NOMO-1 treated with DMSO at 0.1 percent for 48 hours (cell line): ENCODE measurements around the gene GALNT17.
"Not testable (repeated sequence)": the region's sequence is repeated elsewhere in the genome, so short reads cannot be mapped to it uniquely, and the experiment has no call there.

ENCODE experiments used
- DNase-seq: peaks from one replicate; lab custom pipeline; 2025; ENCODE audit not compliant: unreplicated experiment; lab: John Stamatoyannopoulos, UW

The GALNT17 gene

DNA sequence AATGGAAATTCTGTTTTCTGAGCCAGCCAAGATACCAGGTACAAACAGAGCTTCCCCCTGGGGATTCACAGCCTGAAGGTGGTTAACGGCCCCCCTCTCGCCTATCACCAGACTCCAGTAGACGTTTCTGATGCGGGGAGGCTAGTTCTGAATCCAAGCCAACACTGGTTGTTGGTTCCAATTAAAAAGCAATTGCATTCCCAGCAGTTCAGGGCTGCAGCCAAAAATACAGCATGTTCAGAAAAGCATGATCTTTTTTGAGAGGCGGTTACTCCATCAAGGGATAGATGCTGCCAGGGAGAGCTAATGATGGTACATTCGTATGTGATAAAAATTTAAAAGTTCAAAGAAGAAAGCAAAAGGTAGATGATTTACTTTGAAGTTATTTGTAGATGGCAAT is 481.0 kb downstream of the GALNT17 start:
- DNase-seq, result no peak

DNA sequence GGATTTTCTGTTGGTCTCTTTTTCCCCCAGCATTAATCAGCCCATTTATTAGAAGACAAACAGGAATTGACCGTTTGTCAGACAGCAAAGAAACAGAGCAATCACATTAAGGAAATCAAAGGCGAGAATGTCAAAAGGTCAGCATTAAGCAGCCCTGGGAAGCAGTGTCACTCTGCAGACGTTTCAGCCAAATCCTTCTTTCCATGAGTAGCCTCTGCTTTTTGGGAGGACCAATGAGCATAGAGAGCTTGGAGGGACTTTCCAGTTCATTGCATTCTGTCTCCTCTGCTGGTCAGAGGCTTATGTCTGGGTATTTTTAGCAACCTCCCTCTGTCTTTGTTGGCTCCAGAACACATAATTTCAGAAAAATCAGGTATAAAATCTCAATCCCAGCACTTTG is 481.4 kb downstream of the GALNT17 start:
- DNase-seq, result no peak

DNA sequence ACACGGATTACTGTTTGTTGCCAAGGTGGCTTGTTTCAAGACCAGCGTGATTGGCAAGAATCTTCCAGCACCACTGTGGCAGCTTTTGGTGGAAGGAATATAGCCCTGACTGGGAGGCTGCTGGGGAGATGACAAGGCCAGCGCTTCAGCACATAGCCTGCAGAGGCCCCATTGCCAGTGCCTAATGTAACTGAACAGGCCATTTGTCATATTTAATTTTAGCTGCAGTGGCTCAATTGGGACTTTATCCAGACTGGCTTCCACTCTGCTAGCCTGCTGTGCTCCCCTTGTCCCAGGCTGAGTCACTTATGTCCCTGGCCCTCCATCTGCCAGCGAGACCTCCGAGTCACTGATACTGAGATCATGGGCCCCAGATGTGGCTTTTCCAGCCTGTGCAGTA is 483.1 kb downstream of the GALNT17 start:
- DNase-seq, result no peak

DNA sequence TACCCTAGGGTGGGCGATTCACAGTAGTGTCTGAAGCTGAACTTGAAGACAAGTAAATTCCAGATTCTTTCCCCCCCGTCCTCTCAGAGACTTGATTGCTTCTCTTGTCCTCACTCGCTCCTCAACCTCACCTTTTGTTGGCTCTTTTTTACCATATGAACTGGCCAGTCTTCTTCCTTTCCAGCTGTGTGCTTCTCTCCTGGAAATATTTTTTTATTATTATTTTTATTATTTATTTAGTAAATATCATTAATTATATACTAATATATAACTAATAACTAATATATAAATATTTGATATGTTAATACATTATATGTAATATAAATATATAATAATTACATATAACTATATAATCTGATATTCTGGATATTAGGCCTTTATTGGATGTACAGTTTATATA is 484.3 kb downstream of the GALNT17 start:
- no peak for DNase-seq

DNA sequence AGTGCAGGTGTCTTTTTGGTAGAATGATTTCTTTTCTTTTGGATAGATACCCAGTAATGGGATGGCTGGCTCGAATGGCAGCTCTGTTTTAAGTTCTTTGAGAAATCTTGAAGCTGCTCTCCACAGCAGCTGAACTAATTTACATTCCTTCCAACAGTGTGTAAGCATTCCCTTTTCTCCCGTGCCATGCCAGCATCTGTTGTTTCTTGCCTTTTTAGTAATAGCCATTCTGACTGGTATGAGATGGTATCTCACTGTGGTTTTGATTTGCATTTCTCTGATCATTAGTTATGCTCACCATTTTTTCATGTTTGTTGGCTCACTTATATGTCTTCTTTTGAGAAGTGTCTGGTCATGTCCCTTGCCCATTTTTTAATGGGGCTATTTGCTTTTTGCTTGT is 486.3 kb downstream of the GALNT17 start:
- DNase-seq, result no peak

DNA sequence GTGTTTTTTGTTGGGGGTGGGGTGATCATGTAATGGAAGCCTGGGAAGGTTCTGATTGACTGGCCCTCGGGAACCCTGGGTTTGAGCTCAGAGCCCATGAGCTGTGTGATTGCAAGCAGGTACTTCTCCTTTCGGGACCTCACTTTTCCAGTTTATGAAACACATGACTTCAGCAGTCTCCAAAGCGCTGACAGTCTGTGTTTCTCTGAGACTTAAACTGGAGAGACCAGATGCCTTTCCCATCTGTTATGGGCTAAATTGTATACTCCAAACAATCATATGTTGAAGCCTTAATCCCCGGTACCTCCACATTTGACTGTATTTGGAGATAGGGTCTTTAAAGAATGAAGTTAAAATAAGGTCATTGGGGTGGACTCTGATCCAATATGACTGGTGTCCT is 493.6 kb downstream of the GALNT17 start:
- DNase-seq, result no peak

DNA sequence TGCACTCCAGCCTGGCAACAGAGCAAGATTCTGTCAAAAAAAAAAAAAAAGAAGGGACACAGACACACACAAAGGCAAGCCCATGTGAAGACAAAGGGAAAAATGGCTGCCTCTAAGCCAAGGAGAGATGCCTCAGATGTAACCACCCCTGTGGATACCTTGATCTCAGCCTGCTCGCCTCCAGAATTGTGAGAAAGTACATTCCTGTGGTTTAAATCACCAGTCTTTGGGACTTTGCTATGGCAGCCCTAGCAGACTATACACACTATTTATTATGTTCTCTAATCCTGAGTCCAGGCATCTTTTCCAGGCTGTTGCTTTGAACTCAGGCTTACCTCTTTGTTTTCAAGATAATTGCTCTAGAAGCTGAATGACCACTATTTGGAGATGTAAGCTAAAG is 494.3 kb downstream of the GALNT17 start:
- no peak for DNase-seq

DNA sequence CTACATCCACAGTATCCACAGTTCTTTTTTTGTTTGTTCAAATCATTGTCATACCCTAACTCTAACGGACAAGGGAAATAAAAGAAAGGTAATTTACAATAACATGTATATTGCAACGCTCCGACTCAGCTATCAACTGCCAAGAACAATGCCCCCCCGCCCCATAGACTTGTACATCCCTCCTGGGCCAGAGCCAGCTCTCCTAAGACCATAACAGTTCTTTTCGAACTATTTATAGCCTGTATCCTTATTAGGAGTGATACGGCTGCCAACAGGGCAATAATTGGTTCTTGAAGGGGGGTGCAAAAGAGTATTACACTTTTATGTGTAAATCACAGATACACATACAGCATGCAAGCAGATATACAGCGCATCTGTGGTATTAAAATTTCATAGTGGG is 495.7 kb downstream of the GALNT17 start:
- DNase-seq, result no peak

DNA sequence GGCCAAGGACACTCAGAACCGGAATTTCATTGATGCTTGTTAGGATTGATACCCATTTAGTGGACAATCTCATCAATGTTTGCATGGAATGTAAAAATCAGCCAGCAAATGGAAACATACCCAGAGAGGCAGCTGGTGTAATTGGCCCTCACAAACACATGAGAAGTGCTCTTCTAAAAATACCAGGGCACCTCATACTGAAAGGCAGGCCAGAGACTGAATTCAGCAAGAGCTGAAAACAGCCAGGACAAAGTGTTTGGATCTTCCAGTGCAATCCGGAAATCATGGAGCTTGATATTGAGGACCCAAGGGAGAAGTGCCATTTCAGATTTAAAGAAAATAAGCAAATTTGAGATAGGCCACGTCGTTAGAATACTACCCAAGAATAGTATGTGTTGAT is 498.6 kb downstream of the GALNT17 start:
- DNase-seq, result no peak

DNA sequence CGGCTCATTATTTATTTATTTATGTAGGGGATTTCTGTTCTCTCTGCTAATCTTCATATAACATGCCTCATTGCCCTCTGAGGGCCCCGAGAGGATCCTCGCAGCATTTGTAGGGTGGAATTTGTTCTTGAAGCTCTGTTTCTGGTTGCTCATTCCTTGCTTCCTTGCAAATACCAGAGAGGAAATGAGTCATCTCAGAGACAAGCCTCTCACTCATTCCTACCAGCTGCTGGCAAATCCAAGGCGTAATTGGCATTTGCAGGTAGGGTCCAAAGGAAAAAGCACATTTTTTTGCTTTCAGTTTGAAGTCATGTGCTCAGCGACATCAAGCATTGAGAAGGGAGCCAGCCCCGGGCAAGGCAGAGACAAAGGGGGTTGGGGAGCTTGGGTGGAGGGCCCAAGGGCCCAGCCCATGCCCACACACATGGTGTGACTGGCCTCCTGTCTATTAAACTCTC is 501.6 kb downstream of the GALNT17 start:
- no peak for DNase-seq

DNA sequence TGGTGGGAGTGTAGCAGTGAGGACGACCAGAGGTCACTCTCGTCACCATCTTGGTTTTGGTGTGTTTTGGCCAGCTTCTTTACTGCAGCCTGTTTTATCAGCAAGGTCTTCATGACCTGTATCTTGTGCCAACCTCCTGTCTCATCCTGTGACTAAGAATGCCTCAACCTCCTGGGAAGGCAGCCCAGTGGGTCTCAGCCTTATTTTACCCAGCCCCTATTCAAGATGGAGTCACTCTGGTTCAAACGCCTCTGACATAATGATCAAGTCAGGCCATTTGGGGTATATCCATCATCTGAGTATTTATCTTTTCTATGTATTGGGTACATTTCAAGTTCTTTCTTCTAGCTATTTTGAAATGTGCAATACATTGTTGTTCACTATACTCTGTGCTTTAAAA is 503.9 kb downstream of the GALNT17 start:
- not testable (repeated sequence) for DNase-seq

DNA sequence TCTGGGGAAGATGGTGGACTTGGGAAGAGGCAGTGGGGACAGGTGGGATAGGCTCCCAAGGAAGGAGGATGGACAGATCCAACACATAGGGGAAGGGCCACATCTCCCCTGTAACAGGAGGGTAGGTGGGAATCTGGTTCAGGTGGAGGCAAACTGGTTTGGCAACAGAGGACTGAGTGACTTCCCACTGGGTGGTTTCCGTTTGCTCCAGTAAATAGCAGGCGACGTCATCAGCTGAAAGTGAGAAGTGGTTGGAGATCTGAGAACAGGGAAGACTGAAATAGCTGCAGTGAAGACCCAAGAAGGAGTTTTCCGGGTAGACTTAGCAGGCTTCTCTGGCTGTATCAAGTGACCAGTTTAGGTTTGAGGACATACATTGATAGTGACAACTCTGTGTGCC is 504.4 kb downstream of the GALNT17 start:
- DNase-seq, result no peak

DNA sequence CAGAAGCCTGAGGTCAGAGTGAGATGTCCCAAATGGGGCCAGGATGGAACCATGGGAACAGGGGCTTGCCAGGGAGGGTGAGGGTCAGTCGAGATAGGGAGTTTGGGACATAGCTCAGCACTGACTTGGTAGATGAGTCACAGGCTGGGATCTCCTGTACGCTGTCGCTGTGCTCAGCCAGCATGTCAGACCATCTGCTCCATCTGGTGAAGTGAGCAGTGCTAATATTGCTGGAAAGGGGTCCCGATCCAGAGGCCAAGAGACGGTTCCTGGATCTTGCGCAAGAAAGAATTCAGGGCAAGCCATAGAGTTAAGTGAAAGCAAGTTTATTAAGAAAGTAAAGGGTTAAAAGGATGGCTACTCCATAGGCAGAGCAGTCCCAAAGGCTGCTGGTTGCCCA is 505.6 kb downstream of the GALNT17 start:
- no peak for DNase-seq

DNA sequence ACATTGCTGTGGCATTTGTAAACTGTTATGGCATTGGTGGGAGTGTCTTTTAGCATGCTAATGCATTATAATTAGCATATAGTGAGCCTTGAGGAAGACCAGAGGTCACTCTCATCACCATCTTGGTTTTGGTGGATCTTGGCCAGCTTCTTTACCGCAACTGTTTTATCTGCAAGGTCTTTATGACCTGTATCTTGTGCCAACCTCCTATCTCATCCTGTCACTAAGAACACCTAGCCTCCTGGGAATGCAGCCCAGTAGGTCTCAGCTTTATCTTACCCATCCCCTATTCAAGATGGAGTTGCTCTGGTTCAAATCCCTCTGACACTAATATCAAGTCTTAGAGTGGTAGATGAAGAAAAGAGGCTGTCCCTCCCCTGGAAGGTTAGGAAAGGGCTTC is 506.2 kb downstream of the GALNT17 start:
- no peak for DNase-seq

DNA sequence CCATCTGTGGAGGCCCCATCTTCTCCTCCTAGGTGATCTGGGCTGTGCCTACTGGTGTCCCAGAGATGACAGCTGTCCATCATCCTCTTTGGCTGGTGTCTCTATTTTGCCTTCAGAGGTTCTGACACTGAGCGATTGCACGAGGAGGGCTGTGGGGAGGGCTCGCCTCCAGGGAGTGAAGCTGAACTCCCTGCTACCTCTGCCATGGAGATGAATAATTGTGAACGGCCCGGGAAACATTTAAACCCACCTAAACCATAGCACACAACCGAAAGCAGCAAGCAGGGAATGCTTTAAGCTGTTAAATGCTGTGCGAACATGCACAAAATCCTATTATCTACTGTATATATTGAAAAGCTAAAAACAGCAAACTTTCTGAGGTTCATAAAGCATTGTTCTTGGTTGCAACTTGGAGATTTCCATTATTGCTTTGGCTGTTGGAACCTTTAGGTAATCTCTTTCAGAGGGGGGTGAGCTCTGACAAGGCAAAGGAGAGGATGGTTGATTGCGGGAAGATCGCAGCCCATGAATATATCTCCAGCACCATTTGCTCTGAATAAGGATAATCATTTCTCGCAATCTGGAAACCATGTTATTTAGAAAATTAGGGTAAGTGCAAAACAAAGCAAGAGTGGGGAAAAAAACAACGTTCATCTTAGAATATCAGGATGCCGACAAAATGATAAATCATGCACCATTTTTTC is 507.6 kb downstream of the GALNT17 start:
- no peak for DNase-seq

DNA sequence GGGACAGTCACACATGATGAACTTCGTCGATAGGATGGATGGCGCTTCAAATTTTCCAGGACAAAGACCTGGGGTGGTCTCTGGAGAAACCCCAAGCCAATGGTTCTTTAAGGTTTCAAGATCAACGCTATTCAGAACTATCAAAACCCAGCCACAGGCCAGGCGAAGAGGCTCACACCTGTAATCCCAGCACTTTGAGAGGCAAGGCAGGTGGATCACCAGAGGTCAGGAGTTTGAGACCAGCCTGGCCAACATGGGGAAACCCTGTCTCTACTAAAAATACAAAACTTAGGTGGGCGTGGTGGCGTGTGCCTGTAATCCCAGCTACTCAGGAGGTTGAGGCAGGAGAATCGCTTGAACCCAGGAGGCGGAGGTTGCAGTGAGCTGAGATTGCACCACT is 511.1 kb downstream of the GALNT17 start:
- not testable (repeated sequence) for DNase-seq

DNA sequence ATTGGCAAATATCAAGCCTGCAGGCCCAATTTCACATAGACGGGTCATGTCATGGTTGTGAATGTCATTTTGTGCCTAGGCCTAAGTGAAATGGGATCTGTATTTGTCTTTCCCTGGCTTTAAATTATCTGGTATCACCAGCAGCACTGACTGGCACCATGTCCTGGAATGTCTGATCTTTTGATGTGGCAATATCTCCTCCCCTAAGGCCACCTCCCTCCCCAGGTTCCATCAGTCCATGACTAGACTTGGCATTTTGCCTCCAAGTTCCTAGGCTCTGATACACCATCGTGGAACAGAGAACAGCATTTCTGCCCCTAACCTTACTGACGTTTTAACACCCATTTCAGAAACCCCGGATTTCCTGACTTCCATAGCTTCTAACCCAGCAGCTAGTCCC is 513.9 kb downstream of the GALNT17 start:
- DNase-seq, result no peak

DNA sequence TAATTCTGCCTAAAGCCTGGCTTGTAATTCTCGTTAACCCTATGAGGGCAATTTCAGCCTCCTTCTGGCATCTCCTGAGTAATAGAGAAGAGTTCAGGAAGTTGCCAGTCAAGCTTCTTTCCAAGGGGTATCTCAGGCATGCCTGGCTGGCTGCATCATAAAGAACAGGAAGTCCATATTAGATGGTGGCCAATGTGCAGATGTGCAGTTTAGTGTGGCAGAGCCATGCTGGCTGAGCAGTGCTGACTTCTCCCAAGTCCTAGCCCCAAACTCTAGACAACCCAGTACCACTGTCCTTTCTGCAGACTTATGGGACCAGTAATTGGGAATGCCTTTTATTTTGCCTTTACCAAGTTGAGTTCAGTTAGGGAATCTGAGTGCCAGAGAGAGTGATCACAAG is 517.9 kb downstream of the GALNT17 start:
- DNase-seq, result no peak

DNA sequence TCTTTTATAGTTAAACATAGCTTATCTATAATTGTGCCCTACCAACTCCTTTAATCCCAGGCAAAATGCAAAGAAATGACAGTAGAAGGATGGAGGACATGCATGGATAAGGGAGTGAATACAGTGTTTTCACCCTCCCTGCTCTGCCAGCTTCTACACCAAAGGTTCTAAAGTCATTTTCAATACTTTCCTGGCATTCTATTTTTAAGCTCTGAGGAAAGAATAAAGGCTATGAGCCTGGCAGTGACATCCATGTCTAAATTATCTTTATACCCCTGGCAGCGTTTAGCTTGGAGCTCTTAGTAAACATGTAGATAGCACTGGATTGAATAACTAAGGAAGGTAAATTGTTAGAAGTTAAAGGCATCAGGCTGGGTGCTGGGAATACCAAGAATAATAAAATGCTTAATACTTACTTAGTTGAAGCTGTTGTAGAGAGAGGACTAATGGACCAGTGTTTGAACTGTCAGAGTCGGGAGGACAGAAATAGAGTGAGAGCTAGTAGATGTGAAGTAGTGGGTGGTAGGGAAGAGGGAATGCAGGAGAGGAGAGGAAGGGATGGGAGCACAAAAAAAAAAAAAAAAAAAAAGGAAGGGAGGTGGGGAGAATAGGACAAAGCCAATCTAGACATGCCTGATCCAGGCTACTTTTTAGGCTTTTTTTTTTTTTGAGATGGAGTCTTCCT is 518.9 kb downstream of the GALNT17 start:
- DNase-seq, result no peak

DNA sequence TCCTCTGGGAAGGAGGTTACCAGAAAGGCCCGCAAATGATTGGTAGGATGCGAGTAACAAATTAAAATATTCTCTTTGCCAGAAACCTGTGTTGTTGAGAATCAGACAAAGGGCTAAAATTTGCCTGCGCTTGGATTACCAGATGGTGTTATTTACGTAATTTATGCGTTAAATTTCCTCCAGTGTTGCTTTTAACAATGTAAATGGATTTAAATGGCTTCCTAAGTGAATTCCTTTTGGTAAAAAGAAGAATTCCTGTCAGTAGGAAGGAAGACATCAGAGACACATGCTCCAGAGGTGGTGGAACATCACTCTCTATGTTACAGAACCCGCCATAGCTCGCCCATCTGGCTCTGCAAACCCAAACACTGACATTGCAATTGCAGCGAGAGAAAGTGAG is 520.6 kb downstream of the GALNT17 start:
- DNase-seq, result no peak

DNA sequence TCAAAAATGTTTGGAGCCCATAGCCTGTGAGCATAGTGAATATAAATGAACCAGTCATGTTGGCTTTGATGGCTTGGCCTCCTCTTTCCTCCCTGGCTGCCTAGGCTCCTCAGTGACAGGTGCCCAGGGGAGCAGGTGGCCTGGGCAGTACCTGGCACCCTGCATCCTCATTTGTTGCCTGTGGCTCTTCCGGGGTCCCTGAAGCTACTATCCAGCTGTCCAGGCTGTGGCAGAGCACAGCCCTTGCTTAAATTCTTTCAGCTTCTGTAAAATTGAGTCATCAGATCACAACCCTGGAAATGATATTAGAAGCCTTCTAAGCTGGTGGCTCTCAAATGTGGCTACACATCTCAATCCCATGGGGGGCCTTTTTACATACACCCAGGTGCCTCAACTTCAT is 525.4 kb downstream of the GALNT17 start:
- no peak for DNase-seq

DNA sequence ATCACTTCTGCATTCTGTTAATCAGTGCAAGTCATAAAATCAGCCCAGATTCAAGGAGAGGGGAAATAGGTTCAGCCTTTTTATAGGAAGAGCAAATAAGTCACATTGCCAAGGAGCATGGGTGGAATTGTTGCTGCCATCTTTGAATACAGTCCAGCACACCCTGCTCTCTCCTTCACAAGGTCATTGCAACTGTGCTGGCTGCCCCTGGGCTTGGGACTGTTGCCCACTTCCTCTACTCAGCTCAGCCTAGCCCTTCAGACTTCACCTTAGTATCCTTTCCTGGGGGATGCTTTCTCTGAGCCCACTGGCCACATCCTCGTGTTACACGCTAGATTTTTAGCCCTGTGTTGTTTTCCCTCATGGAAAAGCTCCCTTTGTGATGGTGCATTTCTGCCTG is 527.7 kb downstream of the GALNT17 start:
- no peak for DNase-seq

DNA sequence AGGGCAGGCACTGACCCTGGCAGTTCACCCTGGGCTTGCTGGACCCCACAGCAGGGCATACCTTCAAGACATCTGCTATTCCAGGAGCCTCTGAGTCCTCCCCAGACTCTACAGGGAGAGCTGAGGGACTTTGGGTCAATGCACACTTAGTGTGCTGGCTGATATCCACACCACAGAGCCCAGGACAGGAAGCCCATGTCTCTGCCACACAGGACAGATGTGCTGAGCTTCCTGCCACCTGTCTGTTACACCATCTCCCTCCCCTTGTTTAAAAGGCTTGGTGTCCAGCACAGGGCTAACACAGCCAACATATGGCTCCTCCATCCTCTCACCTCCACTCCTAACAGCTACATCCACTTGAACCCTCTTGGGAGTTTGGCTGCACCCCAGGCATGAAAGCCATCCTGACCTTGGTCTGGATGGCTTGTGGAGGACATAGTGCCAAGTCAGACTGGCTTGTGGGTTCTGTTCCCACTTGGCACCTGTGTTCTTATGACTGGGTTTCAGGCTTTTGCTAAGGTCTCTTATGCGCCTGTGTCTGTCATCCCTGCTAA is 529.8 kb downstream of the GALNT17 start:
- no peak for DNase-seq
